ENCODE results near the gene CFAP46. TPM values are rescaled to one million over a fixed set of nuclear protein-coding genes. Genes with fewer than 3 reads are reported as not detected.

The CFAP46 gene
- total and polyA plus RNA-seq, 2 of the 8 experiments (the other 6 are each of a cell fraction or from before 2014, with no cell fraction given): 2.6 to 4.8 TPM

- no peaks in the 10 kb centered on the region for H3K27me3 ChIP-seq (replicated peaks in 1 of 4; ENCODE audit: control insufficient read depth in 3 of 4, extremely low read depth in 1 of 4, insufficient read depth in 3 of 4, low read length in 3 of 4)
- no peak overlapping the region for H3K14ac ChIP-seq (ENCODE audit: insufficient read length)
- H4K8ac ChIP-seq (ENCODE audit: extremely low read depth, insufficient read depth, low read length): peak overlapping the region; percentile 58; the same call in 1 of the 2 replicates
- H3K4me2 ChIP-seq (ENCODE audit: insufficient read depth in 1 of 2, low read depth in 2 of 2, low read length in 2 of 2): no peak overlapping the region
- FAIRE-seq: no peak
- H3K23me2 ChIP-seq (ENCODE audit: low read depth, low read length): no peaks in the 10 kb centered on the region
- no peak overlapping the region for H2BK12ac ChIP-seq (ENCODE audit: low read depth, low read length)
- no peak overlapping the region for H2AFZ ChIP-seq (ENCODE audit: low read length)
- no peak overlapping the region for H4K5ac ChIP-seq (ENCODE audit: insufficient read length, low read depth, low read length)
- no peaks in the 10 kb centered on the region for H3K79me1 ChIP-seq (ENCODE audit: low read depth, low read length)
- no peaks in the 10 kb centered on the region for H3K79me2 ChIP-seq (ENCODE audit: control insufficient read depth in 1 of 2, insufficient read depth in 2 of 2, low read length in 2 of 2)
- WGBS, 2 experiments (ENCODE audit: extremely low coverage in 1 of 2, insufficient coverage in 1 of 2, insufficient read length in 1 of 2, insufficient replicate concordance in 2 of 2, low coverage in 1 of 2, low lambda C conversion rate in 2 of 2, missing lambda C conversion rate in 1 of 2): 95% methylated on average over 24 of the region's 33 CpGs; no CpG with 5 or more reads in 1 of the 2 experiments
- no peak overlapping the region for H4K91ac ChIP-seq (replicated peaks; ENCODE audit: insufficient read length, low read length)
- no peaks in the 10 kb centered on the region for H4K20me1 ChIP-seq (replicated peaks in 1 of 2; ENCODE audit: control insufficient read depth in 1 of 2, insufficient read depth in 2 of 2, low read length in 2 of 2)
- CTCF ChIA-PET (ENCODE audit: partially characterized antibody): interaction anchor here (0.6 to 2.0 kb wide), 5 partner anchors 8 to 216 kb away, joined by 3 to 8 read pairs (median 5); no protein-coding TSS in a partner anchor
- POLR2A ChIA-PET (ENCODE audit: partially characterized antibody): no interaction called here
- no peak overlapping the region for H3K56ac ChIP-seq (replicated peaks; ENCODE audit: insufficient read length, low read depth, low read length)
- H2BK15ac ChIP-seq (ENCODE audit: low read length): no peak overlapping the region
- H2BK120ac ChIP-seq (replicated peaks; ENCODE audit: low read depth, low read length): no peak overlapping the region
- H3K9ac ChIP-seq (replicated peaks in 1 of 4; ENCODE audit: extremely low read depth in 1 of 4, low read depth in 3 of 4, low read length in 3 of 4): no peak overlapping the region
- no peaks in the 10 kb centered on the region for H3K36me3 ChIP-seq (ENCODE audit: control insufficient read depth in 2 of 4, insufficient read depth in 4 of 4, low read length in 3 of 4)
- H3K23ac ChIP-seq (ENCODE audit: insufficient read length): no peak overlapping the region
- H3K4ac ChIP-seq (replicated peaks; ENCODE audit: insufficient read length, low read depth, low read length): no peak overlapping the region
- no peak overlapping the region for H3K4me3 ChIP-seq (ENCODE audit: extremely low read depth in 1 of 4, insufficient read depth in 2 of 4, low read depth in 3 of 4, low read length in 4 of 4)
- no peak overlapping the region for H3K18ac ChIP-seq (ENCODE audit: extremely low read depth, low read length)
- DNase-seq (ENCODE audit: low read depth in 1 of 2, low spot score in 2 of 2): no peak
- no peaks in the 10 kb centered on the region for H3K9me3 ChIP-seq (ENCODE audit: insufficient read depth in 2 of 2, low read depth in 1 of 2, low read length in 1 of 2)
- no peak overlapping the region for H2BK5ac ChIP-seq (ENCODE audit: low read depth, low read length)
- H3K27ac ChIP-seq (ENCODE audit: low read depth, low read length): no peak overlapping the region
- H2AK5ac ChIP-seq (ENCODE audit: low read depth, low read length): no peak overlapping the region
- peaks cover 0 to 25% (median 2%) of the 10 kb centered on the region in 4 experiments; a peak in 6 of 7 replicates for H3K4me1 ChIP-seq (replicated peaks in 1 of 4; ENCODE audit: control insufficient read depth in 3 of 4, insufficient read depth in 4 of 4, low read length in 3 of 4)
- peak overlapping the region; percentile 23; the same call in 1 of the 2 replicates for H2BK20ac ChIP-seq (ENCODE audit: low read length)
- TF ChIP-seq HDAC2 (IDR thresholded peaks at IDR 0.05; ENCODE audit: borderline replicate concordance in 1 of 2, low read depth in 2 of 2, low read length in 2 of 2) (no peak), POLR2A (IDR thresholded peaks at IDR 0.05; ENCODE audit: control extremely low read depth in 1 of 2, low read depth in 2 of 2, low read length in 2 of 2) (no peak), SUZ12 (IDR thresholded peaks at IDR 0.05; ENCODE audit: low read length) (no peak), CBX8 (IDR thresholded peaks at IDR 0.05; ENCODE audit: borderline replicate concordance, low read depth, low read length) (no peak), TCF12 (IDR thresholded peaks at IDR 0.05; ENCODE audit: low read depth, low read length) (no peak), EP300 (IDR thresholded peaks at IDR 0.05; ENCODE audit: borderline replicate concordance in 1 of 2, low read depth in 2 of 2, low read length in 2 of 2) (no peak), TAF7 (optimal IDR thresholded peaks at IDR 0.05; ENCODE audit: borderline replicate concordance, low read depth, low read length) (no peak), SIX5 (IDR thresholded peaks at IDR 0.05; ENCODE audit: low read depth, low read length) (no peak), CEBPB (IDR thresholded peaks at IDR 0.05; ENCODE audit: low read depth, low read length) (no peak), GTF2F1 (IDR thresholded peaks at IDR 0.05; ENCODE audit: borderline replicate concordance, low read depth, low read length) (no peak), BACH1 (IDR thresholded peaks at IDR 0.05; ENCODE audit: low read length) (no peak), SAP30 (IDR thresholded peaks at IDR 0.05; ENCODE audit: insufficient read depth, insufficient replicate concordance, low read length) (no peak)
- TF ChIP-seq, protein P1, sequence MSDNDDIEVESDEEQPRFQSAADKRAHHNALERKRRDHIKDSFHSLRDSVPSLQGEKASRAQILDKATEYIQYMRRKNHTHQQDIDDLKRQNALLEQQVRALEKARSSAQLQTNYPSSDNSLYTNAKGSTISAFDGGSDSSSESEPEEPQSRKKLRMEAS (IDR thresholded peaks at IDR 0.05): no peak
These were observed 33.6 kb downstream of the CFAP46 start for GRCh38 chr10:132908621-132909295.
